ENCODE measurements around the gene KBTBD8. TPM values are rescaled to one million over a fixed set of nuclear protein-coding genes. Genes with fewer than 3 reads are reported as not detected.

Gene KBTBD8
- total RNA-seq, 1 experiment from 2014 or later, result 0.91 TPM

GRCh38 chr3:67034371-67034770 is 36.3 kb downstream of the KBTBD8 start:
- Histone ChIP-seq H4K20me1 (ENCODE audit: low read length) (no peaks in the 10 kb centered on the region), H3K4me1 (ENCODE audit: insufficient read depth, low read length) (no peaks in the 10 kb centered on the region), H3K9ac (ENCODE audit: low read length) (no peak overlapping the region), H3K4me2 (ENCODE audit: low read length) (no peak overlapping the region), H3K79me2 (ENCODE audit: low read length) (no peaks in the 10 kb centered on the region), H3K36me3 (ENCODE audit: low read depth, low read length) (no peaks in the 10 kb centered on the region), H3K9me3 (ENCODE audit: low read length) (no peaks in the 10 kb centered on the region), H3K9me2 (replicated peaks; ENCODE audit: low read length) (no peaks in the 10 kb centered on the region), H2AFZ (ENCODE audit: low read length) (no peak overlapping the region), H3K4me3 (ENCODE audit: low read length) (no peak overlapping the region), H3K27ac (ENCODE audit: low read length) (no peak overlapping the region), H3K27me3 (ENCODE audit: low read length) (no peaks in the 10 kb centered on the region), H3F3A (ENCODE audit: low read length, unreplicated experiment) (no peaks in the 10 kb centered on the region)
- BruUV-seq (replicated peaks), result no TSS peak
- ChIA-PET CTCF (no interaction called here), POLR2A (ENCODE audit: unreplicated experiment) (no interaction called here)
- ATAC-seq, result no peak
- intact Hi-C loops (cut with micrococcal nuclease), result no loop called here
- TF ChIP-seq EZH2phosphoT487 (IDR thresholded peaks at IDR 0.05; ENCODE audit: borderline replicate concordance, low read length) (no peak), EZH2 (IDR thresholded peaks at IDR 0.05; ENCODE audit: low read length, unreplicated experiment) (no peak)
- TF ChIP-seq, protein P1, sequence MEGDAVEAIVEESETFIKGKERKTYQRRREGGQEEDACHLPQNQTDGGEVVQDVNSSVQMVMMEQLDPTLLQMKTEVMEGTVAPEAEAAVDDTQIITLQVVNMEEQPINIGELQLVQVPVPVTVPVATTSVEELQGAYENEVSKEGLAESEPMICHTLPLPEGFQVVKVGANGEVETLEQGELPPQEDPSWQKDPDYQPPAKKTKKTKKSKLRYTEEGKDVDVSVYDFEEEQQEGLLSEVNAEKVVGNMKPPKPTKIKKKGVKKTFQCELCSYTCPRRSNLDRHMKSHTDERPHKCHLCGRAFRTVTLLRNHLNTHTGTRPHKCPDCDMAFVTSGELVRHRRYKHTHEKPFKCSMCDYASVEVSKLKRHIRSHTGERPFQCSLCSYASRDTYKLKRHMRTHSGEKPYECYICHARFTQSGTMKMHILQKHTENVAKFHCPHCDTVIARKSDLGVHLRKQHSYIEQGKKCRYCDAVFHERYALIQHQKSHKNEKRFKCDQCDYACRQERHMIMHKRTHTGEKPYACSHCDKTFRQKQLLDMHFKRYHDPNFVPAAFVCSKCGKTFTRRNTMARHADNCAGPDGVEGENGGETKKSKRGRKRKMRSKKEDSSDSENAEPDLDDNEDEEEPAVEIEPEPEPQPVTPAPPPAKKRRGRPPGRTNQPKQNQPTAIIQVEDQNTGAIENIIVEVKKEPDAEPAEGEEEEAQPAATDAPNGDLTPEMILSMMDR (conservative IDR thresholded peaks at IDR 0.05; ENCODE audit: low read depth, low read length), result no peak
- no peak for DNase-seq

DNA sequence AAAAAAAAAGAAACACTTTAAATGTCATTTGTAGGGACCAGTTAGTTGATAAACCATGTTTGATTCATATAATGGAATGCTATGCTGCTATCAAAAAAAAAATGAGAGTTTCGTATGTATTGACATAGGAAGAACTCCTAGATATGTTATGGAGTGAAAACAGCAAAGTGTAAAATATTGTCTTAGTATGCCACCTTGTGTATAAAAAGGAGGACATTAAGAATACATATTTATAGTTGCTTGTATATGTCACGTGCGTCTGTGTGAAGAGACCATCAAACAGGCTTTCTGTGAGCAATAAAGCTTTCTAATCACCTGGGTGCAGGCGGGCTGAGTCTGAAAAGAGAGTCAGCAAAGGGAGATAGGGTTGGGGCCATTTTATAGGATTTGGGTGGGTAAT is 39.5 kb downstream of the KBTBD8 start:
- ChIA-PET CTCF (no interaction called here), POLR2A (ENCODE audit: unreplicated experiment) (no interaction called here)
- H3K36me3 ChIP-seq (ENCODE audit: low read depth, low read length), result no peaks in the 10 kb centered on the region
- TF ChIP-seq EZH2 (IDR thresholded peaks at IDR 0.05; ENCODE audit: low read length, unreplicated experiment) (no peak), EZH2phosphoT487 (IDR thresholded peaks at IDR 0.05; ENCODE audit: borderline replicate concordance, low read length) (no peak)
- TF ChIP-seq, protein P1 (conservative IDR thresholded peaks at IDR 0.05; ENCODE audit: low read depth, low read length), result no peak
- no peak overlapping the region for H3K4me3 ChIP-seq (ENCODE audit: low read length)
- no peaks in the 10 kb centered on the region for H3K9me2 ChIP-seq (replicated peaks; ENCODE audit: low read length)
- DNase-seq, result no peak
- H3K9me3 ChIP-seq (ENCODE audit: low read length), result no peaks in the 10 kb centered on the region
- no peak overlapping the region for H3K27ac ChIP-seq (ENCODE audit: low read length)
- H3K9ac ChIP-seq (ENCODE audit: low read length), result no peak overlapping the region
- H3K79me2 ChIP-seq (ENCODE audit: low read length), result no peaks in the 10 kb centered on the region
- no peaks in the 10 kb centered on the region for H4K20me1 ChIP-seq (ENCODE audit: low read length)
- no peaks in the 10 kb centered on the region for H3F3A ChIP-seq (ENCODE audit: low read length, unreplicated experiment)
- no TSS peak for BruUV-seq (replicated peaks)
- no peaks in the 10 kb centered on the region for H3K27me3 ChIP-seq (ENCODE audit: low read length)
- no peak; the same call in 1 of the 2 replicates for ATAC-seq
- no peak overlapping the region for H2AFZ ChIP-seq (ENCODE audit: low read length)
- no peaks in the 10 kb centered on the region for H3K4me1 ChIP-seq (ENCODE audit: insufficient read depth, low read length)
- intact Hi-C loops (cut with micrococcal nuclease), result loop anchor here (1.0 kb wide), 2 partner anchors 65 to 99 kb away; no protein-coding TSS in a partner anchor
- H3K4me2 ChIP-seq (ENCODE audit: low read length), result no peak overlapping the region

DNA sequence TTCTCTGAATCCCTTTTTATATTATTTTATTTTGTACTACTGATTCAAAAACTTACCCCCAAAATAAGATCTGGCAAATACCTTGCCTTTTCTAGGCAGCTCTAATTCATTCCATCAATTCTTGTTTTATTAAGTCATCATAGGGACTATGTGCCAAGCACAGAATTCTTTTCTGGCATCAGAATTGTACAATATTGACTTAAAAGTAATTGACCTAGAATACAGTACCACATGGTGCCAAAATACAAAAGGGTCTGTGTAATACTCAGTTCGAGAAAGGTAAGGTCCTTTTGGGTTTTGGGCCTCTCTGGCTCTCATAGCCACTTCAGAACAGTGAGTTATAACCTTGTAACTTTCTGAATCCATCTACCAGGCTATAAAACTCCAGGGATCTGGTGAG is 46.2 kb downstream of the KBTBD8 start:
- ChIA-PET CTCF (no interaction called here), POLR2A (ENCODE audit: unreplicated experiment) (no interaction called here)
- Histone ChIP-seq H3K9ac (ENCODE audit: low read length) (no peak overlapping the region), H3F3A (ENCODE audit: low read length, unreplicated experiment) (no peaks in the 10 kb centered on the region), H3K9me2 (replicated peaks; ENCODE audit: low read length) (no peaks in the 10 kb centered on the region), H3K27ac (ENCODE audit: low read length) (no peak overlapping the region), H3K4me3 (ENCODE audit: low read length) (no peak overlapping the region), H3K4me1 (ENCODE audit: insufficient read depth, low read length) (no peaks in the 10 kb centered on the region), H3K4me2 (ENCODE audit: low read length) (no peak overlapping the region), H3K79me2 (ENCODE audit: low read length) (no peaks in the 10 kb centered on the region), H4K20me1 (ENCODE audit: low read length) (no peaks in the 10 kb centered on the region), H3K9me3 (ENCODE audit: low read length) (no peaks in the 10 kb centered on the region), H2AFZ (ENCODE audit: low read length) (no peak overlapping the region), H3K36me3 (ENCODE audit: low read depth, low read length) (no peaks in the 10 kb centered on the region), H3K27me3 (ENCODE audit: low read length) (no peaks in the 10 kb centered on the region)
- intact Hi-C loops (cut with micrococcal nuclease), result no loop called here
- TF ChIP-seq, protein P1 (conservative IDR thresholded peaks at IDR 0.05; ENCODE audit: low read depth, low read length), result no peak
- TF ChIP-seq EZH2 (IDR thresholded peaks at IDR 0.05; ENCODE audit: low read length, unreplicated experiment) (no peak), EZH2phosphoT487 (IDR thresholded peaks at IDR 0.05; ENCODE audit: borderline replicate concordance, low read length) (no peak)
- DNase-seq, result no peak
- BruUV-seq (replicated peaks), result no TSS peak
- no peak for ATAC-seq
